ENCODE results near the gene CALB2.
"Not testable (repeated sequence)": the region's sequence is repeated elsewhere in the genome, so short reads cannot be mapped to it uniquely, and the experiment has no call there.

Gene CALB2

DNA sequence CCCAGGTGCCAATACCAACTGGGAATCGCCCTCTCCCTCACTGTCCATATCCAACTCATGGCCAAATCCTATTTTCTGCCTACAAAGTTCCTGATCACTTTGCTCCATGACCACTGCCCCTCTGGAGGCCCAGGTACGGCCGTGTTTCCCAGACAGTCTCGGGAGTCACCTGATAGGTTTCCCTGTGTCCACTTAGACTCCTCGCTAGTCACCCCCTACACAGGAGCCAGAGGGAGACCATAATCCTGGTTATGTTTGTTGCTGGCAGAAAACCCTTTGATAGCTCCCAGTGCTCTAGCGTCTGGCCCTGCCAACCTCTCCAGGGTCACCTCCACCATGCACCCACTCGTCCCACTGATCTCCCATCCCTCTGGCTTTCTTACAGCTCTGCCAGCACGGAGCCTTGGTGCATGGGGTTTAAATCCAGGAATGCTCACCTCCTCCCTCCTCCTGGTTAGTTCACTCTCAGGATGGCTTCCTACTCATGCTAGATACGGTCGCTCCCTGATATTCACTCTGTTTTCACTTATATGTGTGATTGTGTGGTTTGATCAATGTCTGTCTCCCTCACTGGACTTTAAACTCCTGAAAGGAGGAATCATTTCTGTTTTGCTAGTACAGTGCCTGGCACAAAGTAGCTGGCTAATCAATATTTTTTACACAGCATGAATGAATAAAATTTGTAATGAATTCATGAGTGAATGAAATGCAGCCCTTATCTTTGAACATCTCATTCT is 7.5 kb upstream of the CALB2 start:
- no peak for DNase-seq
- in situ Hi-C loops (cut with HindIII; ENCODE audit: low pct_ligation_motif_present, low pct_unique_long_range_greater_than_20kb, low sequenced_read_pairs): no loop called here

DNA sequence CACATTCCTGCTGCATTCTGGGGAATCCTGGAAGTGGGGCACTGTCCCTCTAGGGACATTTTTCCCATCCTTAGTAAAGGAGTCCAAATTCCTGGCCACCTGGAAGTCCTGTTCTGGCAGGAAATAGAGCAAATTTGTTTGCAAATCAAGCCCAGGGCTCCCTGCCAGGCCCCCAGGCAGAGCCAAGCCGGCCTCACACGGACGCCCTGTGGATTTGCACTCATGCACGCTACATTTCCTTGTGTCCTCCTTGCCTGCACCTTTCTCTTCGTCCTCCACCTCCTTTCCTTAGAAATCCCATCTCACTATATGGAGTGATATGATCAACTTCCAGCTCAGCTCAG is 7.0 kb upstream of the CALB2 start:
- DNase-seq: no peak
- in situ Hi-C loops (cut with HindIII; ENCODE audit: low pct_ligation_motif_present, low pct_unique_long_range_greater_than_20kb, low sequenced_read_pairs): no loop called here

DNA sequence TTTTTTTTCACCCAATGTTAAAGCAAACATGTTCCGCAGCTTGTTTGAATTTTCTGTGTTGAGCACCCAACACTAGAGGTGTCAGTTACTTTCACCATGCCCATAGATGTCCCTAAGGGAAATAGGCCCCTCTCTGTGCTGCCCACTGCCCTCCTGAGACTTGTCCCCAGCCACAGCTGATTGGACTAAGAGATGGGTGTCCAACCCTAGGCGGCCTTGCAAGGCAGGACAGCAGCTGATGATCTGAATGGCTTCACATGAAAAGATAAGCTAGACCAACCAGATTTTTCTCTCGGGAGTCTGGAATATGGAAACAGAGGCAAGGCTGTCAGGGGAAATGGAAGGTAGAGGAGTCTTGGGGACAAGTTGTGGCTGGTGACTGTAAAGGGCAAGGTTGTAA is 6.1 kb upstream of the CALB2 start:
- DNase-seq: no peak
- in situ Hi-C loops (cut with HindIII; ENCODE audit: low pct_ligation_motif_present, low pct_unique_long_range_greater_than_20kb, low sequenced_read_pairs): no loop called here

DNA sequence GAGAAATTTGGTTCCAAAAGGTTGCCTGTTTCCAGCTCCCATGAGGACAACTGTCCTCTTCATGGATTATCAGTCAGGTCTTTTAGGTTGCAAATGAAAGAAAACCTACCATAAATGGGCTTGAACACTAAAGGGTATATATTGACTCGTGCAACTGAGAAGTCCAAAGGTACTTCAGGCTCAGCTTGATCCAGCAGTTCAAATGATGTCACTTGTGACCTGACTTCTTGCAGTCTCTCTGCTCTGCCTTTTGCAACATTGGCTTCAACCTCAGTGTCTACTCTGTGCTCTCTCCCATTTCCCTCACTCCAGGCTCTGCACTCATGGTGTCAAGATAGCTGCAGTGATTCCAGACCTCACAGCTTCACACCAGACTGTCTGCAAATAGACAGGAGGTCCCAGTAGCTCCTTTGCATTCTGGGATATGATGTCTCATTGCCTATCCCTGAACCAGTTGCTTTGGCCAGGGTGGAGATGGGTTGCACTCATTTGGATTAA is 5.5 kb upstream of the CALB2 start:
- DNase-seq: no peak
- in situ Hi-C loops (cut with HindIII; ENCODE audit: low pct_ligation_motif_present, low pct_unique_long_range_greater_than_20kb, low sequenced_read_pairs): no loop called here

DNA sequence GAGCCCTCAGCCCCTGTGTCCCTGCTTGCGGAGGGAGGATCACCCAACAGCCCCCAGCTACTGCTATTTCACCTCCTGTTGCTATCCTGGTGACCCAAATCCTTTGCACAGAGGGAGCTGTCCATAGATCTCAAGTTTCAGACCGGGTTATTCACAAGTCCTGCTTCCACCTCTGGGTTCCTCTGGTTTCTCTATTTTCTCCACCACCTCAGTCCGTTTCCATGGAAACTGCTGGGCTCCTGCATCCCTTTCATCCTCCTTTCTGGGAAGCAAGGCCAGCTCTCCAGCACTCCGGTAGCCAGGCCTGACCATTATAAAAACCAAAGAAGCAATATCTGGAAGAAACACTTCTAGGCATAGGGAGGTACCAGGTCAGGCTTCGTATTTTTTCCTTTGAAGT is 4.8 kb upstream of the CALB2 start:
- DNase-seq: no peak
- in situ Hi-C loops (cut with HindIII; ENCODE audit: low pct_ligation_motif_present, low pct_unique_long_range_greater_than_20kb, low sequenced_read_pairs): no loop called here

DNA sequence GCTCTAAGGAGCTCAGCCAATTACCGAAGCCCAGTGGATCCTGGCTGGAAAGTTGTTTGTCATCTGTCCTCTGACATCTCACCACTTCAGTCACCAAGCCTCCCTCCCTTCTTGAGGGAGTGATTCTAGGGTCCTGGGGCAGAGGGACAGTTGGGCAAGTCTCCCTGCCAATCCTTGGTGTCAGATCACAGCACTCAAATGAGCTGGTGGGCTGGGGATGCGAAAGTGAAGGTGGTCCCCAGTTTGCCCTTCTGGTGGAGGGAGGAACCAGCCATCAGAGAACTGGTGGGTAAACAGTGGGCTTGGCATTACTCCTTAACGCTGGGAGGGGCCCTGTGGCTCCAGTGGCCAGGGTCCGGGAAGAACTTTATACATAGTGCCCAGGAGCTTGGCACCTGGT is 4.4 kb upstream of the CALB2 start:
- DNase-seq: no peak

DNA sequence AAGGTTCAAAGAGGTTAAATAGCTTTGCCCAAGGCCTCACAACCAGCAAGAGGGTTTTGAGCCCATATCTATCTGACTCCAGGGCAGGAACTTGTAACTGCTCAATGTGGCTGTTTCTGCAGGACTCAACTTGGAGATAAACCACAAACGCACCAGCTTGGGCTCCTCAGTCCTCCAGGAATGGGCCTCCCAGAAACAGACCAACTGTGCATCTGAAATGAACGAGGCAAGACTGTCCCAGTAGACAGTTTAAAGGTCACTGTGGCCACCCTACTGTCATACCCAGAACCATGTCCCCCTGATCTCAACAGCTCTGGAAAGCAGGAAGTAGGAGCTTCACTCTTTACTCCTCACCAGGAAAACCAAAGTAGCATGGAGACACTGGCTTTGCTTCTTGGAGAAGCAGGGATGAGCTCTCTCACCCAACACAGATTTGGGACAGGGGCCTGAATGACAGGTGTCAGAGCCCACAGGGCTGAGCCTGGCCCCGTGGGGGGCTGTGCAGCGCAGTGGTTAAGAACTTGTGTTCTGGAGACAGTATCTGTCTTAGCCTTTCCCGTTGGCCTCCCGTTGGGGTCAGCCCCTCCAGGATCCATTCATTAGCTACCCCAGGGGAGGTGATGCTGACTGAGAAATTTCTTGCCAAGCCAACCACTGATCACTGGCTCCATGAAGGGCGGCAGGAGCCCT is 2.3 kb upstream of the CALB2 start:
- in situ Hi-C loops (cut with HindIII; ENCODE audit: low pct_ligation_motif_present, low pct_unique_long_range_greater_than_20kb, low sequenced_read_pairs): no loop called here

More for the DNA sequence above, 4.4 kb upstream of the CALB2 start:
- in situ Hi-C loops (cut with HindIII; ENCODE audit: low pct_ligation_motif_present, low pct_unique_long_range_greater_than_20kb, low sequenced_read_pairs): no loop called here

DNA sequence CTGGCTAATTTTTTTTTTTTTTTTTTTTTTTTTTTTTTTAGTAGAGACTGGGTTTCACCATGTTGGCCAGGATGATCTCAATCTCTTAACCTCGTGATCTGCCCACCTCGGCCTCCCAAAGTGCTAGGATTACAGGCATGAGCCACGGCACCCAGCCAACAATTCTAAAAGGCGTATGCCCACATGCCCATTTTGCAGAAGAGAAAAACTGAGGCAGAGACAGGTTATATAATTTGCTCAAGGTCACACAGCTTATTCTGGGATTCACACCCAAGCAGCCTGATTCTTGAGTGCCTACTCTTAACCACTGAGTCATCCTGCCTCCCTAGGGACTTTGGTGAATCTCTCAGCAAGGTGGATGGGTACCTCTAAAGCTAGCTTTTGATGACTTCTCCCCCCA is 1.6 kb upstream of the CALB2 start:
- DNase-seq; in situ Hi-C loops (cut with HindIII; ENCODE audit: low pct_ligation_motif_present, low pct_unique_long_range_greater_than_20kb, low sequenced_read_pairs): not testable (repeated sequence)

More for the DNA sequence above, 2.3 kb upstream of the CALB2 start:
- no peak for DNase-seq

DNA sequence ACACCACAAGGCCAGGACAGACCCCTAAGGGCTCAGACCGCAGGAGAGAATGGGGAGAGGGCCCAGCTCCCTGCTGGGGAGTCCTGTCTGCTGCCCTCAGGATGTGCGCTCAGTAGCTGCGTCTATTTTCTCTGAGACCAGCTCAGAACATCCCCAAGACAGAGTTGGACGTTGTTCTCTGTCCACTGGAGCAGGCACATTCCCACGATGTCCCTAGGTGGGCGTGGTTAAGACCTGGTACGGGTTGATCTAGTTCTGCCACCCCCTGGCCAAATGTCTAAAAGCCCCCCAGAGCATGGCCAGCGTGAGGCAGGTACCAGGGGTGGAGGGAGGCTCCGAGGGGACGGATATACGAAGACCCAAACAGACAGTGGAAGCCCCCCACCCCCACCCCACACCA is 842 bp upstream of the CALB2 start:
- DNase-seq: no peak
- in situ Hi-C loops (cut with HindIII; ENCODE audit: low pct_ligation_motif_present, low pct_unique_long_range_greater_than_20kb, low sequenced_read_pairs): no loop called here

DNA sequence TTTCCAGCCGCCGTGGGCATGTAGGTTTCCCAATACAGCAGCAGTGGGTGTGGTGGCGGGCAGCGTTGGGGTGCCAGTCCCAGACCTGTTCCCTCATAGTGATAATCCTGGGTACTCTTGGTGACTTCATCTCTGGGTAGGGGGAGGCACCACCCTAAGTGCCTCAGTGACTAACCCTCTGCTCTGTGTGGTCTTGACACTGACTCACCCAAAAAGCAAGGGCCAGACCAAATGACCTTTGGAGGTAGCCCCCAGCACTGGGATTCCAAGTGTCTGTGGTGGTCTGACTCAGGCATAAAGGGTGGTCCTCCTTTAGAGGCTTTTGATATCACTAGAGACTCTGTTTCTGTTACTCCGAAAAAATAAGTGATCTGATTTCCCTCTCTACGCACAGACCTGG is 908 bp downstream of the CALB2 start:
- DNase-seq: no peak
- in situ Hi-C loops (cut with HindIII; ENCODE audit: low pct_ligation_motif_present, low pct_unique_long_range_greater_than_20kb, low sequenced_read_pairs): no loop called here

DNA sequence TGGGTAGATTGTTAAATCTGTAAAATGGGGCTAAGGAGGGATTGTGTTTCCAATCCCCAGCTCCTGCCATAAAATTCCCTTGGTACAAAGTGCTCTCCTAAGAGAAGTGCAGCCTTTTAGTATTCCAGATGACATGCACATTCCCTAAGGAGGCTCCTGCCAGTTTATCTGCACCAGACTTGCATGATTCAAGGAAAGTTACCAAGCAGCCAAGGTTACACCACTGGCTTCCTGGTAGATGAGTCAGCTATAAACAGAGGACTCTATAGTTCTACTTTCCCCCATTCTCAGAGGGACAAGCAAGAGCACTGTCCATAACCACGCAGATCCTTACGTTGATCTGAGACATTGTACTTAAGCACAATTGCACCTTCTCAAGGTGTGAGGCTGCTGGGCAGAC is 1.9 kb downstream of the CALB2 start:
- DNase-seq: peak; percentile 83
- in situ Hi-C loops (cut with HindIII; ENCODE audit: low pct_ligation_motif_present, low pct_unique_long_range_greater_than_20kb, low sequenced_read_pairs): no loop called here

DNA sequence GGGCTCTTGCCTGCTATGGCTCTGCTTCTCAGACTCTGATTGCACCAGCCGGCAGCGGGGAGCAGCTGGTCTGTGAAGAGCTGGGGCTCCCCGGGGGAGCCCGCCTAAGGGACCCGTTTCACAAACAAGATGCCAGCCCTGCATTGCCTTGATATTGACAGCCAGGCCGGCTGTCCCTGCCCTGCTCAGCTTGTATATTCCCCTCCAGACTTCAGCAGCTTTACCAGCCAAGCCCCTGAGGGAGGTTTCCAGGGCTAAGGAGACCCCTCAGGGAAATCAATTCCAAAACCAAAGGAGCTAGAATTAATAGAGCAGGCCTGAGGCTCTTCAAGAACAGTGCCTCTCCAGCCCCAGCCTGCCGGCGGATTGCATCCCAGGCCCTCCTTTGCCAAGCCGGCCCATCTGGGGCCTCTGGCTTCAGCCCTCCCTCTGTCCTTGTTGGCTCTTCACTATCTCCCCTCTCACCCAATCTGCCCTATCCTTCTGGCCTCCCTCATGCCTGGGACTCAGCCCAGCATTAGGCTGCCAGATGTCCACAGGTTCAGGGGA is 5.7 kb downstream of the CALB2 start:
- in situ Hi-C loops (cut with HindIII; ENCODE audit: low pct_ligation_motif_present, low pct_unique_long_range_greater_than_20kb, low sequenced_read_pairs): no loop called here
- no peak for DNase-seq

DNA sequence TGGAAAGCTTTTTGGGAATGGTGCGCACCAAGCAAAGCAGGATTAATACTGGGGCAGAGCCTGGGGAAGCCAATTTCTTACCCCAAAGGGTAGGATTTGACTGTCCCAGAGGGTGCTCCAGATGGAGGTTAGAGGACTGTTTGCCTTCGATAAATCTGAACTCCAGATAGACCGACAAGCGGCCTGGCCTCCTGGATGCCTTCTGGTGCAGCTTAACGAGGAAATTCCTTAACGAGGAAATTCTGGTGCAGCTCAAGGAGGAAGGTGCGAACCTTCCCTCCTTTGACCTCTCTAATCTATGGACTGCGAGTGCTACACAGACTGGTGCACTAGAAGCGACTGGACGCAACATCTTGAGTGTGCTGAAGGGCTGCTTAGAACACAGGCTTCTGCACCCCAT is 6.5 kb downstream of the CALB2 start:
- no peak for DNase-seq
- in situ Hi-C loops (cut with HindIII; ENCODE audit: low pct_ligation_motif_present, low pct_unique_long_range_greater_than_20kb, low sequenced_read_pairs): no loop called here

DNA sequence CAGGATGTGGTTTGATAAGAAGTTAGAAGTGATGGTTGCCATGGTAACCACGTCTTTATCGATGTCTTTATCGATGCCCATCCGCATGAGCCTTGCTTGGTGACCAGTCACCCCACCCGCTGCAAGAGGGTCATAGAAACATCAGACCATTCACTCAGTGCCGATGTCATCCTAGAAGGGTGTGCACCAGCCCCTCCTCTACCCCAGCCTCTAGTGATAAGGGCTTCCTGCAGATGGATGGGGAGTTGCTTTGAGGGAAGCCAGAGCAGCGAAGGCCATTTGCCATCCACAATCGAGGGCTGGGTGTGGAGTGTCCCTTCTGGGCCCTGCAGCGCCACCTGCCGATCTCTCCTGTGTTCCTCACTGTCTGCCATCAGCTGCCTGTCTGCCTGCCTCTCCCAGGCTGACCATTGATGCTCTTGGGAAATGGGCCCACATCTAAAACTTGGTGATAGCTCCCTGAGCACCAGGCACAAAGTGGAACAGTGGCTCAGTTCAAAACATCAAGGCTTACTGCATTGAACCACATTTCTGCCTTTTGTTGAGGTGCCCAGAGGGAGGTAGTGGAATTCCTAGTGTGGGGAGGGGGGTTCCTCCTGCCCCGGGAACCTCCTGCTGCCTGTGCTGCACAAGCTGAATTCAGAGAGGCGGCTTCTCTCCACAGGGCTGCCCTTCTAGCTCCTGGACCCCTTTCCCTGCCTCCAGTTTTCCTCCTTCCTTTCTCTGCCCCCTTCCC is 8.9 kb downstream of the CALB2 start:
- in situ Hi-C loops (cut with HindIII; ENCODE audit: low pct_ligation_motif_present, low pct_unique_long_range_greater_than_20kb, low sequenced_read_pairs): no loop called here
- peak; percentile 70 for DNase-seq

DNA sequence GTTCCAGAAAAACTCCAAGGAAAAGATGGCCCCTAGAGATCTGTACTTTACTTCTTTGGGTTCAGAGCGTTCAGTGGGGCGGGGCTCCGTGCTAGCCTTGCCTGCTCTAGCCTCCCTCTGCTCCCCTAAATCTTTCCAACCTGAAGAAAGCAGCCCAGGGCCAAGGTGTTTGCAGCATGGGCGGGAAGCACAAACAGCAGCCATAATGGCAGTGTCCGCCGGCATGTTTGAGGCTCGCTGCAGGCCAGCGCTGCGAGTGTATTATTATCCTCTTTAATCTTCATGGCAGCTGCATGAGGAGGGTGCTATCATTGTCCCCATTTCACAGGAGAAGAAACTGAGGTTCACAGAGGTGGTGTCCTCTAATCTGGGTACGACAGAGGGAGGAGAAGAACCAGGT is 10.4 kb downstream of the CALB2 start:
- in situ Hi-C loops (cut with HindIII; ENCODE audit: low pct_ligation_motif_present, low pct_unique_long_range_greater_than_20kb, low sequenced_read_pairs): no loop called here
- DNase-seq: no peak

DNA sequence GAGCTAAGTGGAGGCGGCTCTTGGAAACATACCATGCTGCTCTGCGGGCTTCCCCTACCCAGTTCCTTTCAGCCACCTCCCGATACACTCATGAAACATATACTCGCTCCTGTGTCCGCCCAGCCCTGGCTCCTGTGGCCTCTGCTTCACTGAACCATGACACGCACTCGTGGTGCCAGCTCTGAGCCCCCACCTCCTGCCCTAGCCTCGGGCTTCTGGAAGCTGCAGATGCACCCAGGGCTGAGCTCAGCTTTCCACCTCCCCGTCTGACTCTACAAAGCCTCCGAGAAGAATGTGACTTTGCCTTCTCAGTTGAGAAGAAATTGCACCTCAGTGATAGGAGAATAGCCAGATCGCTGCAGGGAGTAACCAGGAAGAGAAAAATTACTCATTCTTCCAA is 11.0 kb downstream of the CALB2 start:
- DNase-seq: no peak

DNA sequence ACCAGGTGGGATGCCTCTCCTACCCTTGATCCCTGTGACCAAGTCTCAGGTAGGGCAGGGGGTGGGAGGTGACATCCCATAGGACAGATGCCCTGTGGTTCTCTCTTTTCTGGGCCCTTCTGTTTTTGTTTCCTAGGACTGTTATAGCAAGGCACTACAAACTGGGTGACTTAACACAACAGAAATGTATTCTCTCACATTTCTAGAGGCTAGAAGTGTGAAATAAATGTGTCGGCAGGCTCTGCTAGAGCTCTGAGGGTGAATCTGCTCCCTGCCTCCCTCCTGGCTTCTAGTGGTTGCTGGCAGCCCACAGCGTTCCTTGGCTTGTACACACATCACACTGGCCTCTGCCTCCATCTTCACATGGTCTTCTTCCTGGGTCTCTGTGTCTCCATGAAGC is 12.7 kb downstream of the CALB2 start:
- DNase-seq: no peak

More for the DNA sequence above, 11.0 kb downstream of the CALB2 start:
- in situ Hi-C loops (cut with HindIII; ENCODE audit: low pct_ligation_motif_present, low pct_unique_long_range_greater_than_20kb, low sequenced_read_pairs): no loop called here

DNA sequence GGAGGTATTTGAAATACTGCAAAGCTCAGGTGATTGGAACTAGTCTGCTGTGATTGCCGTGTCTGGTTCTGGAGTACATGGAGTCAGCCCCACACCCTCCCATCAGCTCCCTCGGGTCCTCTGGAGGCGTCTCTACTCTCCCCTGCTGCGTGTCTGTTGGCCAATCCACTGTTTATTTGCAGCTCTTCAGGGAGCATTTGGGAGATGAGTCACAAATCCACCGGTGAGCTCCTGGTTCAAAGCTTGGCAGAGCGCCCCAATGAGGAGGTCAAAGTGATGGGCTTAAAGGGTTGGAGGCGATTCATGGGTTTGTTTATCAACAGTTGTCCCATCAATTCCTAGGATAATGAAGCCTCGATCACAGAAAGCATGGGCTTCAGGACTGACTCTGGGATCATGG is 14.6 kb downstream of the CALB2 start:
- peak; percentile 38 for DNase-seq
- in situ Hi-C loops (cut with HindIII; ENCODE audit: low pct_ligation_motif_present, low pct_unique_long_range_greater_than_20kb, low sequenced_read_pairs): no loop called here

More for the DNA sequence above, 12.7 kb downstream of the CALB2 start:
- in situ Hi-C loops (cut with HindIII; ENCODE audit: low pct_ligation_motif_present, low pct_unique_long_range_greater_than_20kb, low sequenced_read_pairs): no loop called here

DNA sequence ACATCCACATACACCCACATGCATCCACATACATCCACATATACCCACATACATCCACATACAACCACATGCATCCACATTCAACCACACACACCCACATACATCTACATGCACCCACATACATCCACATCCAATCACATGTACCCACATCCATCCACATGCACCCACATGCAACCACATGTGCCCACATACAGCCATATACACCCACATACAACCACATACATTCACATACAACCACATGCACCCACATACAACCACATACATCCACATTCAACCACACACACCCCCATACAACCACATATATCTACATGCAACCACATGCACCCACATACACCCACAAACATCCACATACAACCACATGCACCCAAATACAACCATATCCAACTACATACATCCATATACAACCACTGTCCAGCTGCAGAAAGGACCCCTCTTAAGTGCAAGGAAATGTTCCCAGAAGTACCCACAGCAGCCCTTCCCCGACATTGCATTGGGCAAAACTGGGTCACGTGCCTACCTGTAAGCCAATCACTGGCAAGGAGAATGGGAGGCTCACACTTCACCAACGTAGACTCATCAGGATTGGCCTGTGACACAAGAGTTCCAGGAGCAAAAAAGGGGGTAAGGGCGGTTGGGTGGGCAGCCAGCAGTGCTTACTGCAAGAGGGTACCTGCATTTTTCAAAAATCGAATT is 18.1 kb downstream of the CALB2 start:
- no peak for DNase-seq
- in situ Hi-C loops (cut with HindIII; ENCODE audit: low pct_ligation_motif_present, low pct_unique_long_range_greater_than_20kb, low sequenced_read_pairs): no loop called here
